Measurements from ENCODE around the gene MAPK12.

MAPK12 gene

GRCh38 chr22:50268655-50269113, 7.2 kb upstream of the MAPK12 start:
- DNase-seq (ENCODE audit: low read depth in 2 of 2): no peak

DNA sequence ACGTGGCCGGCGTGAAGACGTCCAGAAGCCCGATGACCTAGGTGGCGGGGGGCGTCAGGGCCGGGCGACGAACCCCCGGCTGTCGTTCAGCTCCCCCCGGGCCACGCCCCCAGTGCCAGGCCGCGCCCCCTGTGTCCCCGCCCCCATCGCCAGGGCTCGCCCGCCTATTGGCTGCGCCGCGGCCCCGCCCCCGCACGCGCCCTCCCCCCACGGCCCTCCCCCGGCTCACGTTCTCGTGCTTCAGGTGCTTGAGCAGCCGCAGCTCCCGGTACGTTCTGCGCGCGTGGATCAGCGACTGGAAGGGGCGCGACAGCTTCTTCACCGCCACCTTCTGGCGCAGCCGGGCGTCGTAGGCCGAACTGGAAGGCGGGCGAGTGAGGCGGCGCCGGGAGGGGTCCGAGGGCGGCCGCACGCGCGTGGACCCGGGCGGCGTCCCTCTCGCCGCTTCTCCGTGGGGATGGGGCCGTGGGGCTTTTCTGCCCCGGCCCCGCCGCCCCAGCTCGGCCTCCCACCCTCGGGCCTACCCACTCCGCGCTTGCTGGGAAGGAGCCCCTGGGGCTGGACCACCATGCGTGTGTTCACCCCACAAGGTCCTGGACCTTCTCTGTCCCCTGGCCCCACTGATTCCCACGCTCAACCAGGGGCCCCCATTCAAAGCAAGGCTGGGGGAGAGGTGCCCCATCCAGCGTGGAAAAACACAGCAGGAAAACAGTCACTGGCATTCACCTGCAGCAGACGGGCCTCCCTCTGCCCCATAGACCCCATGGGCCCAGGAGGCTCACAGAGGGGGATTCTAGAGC, 6.3 kb upstream of the MAPK12 start:
- no peak for DNase-seq (ENCODE audit: low read depth in 2 of 2)

DNA sequence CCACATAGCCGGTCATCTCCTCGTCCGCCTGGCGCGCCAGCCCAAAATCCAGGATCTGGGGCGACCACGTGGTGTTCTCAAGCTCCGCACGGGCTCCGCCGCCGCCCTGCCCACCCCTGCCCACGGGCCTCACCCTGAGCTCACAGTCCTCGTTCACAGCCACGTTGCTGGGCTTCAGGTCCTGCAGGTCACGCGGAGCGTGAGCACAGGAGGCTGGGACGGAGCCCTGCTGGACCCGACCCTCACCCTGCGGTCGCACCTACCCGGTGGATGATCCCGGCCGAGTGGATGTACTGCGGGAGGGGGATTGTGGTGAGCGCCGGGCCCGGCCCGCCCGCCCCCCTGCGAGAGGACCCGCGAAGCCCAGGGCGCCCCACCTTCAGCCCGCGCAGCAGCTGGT, 5.5 kb upstream of the MAPK12 start:
- no peak for DNase-seq (ENCODE audit: low read depth in 2 of 2)

DNA sequence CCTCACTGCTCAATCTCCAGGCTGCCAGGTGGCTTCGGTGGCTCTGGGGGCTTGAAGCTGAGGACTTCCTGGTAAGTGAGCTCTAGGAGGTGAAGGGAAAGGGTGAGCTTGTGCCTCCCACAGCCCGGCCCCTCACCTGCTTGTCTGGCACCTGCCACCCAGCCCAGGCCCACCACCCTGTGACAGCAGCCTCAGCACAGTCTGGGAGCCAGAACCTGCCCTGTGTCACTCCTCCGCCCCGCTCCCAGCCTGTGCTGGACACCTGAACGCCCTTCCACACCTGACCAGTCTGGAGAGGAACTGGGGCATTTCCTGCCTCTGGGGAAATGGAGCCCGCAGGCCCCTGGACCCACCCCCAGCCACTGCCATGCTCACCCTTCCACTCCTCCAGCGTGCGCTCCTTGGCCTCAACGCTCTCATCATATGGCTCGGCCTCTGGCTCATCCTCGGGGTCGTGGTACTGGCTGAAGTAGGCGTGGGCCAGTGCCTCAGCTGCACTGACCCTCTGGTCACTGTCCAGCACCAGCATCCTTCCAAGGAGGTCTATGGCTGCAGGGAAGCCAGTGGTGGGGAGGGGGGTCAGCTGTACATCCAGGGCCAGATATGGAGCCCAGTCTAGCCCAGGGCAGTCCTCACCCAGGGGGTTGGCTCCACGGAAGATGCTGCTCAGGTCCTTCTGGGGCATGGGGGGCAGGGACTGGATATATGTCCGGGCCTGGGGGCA, 3.6 kb upstream of the MAPK12 start:
- no peak for DNase-seq (ENCODE audit: low read depth in 2 of 2)

- no peak for DNase-seq (ENCODE audit: low read depth in 2 of 2)
These were observed 2.7 kb upstream of the MAPK12 start for GRCh38 chr22:50264104-50264745.

- DNase-seq (ENCODE audit: low read depth in 2 of 2): no peak
These were observed 1.6 kb upstream of the MAPK12 start for GRCh38 chr22:50262973-50263617.

GRCh38 chr22:50262460-50262911, 1.0 kb upstream of the MAPK12 start:
- DNase-seq (ENCODE audit: low read depth in 2 of 2): no peak

GRCh38 chr22:50260801-50261614, 475 bp downstream of the MAPK12 start:
- DNase-seq (ENCODE audit: low read depth in 2 of 2): no peak

DNA sequence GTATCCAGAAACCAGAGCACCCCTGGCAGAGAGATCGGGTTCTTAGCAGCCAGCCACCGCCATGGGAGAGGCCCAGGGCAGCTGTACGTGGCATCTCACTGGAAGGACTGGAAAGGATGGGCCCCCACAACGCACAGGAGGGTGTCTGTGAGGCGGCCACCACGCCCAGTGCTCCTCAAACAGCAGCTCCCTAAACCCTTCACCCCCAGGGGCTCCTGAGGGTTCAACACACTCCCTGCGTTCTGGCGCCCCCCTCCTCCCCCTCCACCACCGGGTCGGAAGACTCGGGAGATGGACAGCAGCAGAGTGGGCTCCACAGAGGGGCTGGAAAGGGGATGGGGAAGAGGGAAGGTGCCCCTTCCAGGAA, 1.1 kb downstream of the MAPK12 start:
- DNase-seq (ENCODE audit: low read depth in 2 of 2): no peak

- no peak for DNase-seq (ENCODE audit: low read depth in 2 of 2)
These were observed 2.2 kb downstream of the MAPK12 start for GRCh38 chr22:50259302-50259701.

DNA sequence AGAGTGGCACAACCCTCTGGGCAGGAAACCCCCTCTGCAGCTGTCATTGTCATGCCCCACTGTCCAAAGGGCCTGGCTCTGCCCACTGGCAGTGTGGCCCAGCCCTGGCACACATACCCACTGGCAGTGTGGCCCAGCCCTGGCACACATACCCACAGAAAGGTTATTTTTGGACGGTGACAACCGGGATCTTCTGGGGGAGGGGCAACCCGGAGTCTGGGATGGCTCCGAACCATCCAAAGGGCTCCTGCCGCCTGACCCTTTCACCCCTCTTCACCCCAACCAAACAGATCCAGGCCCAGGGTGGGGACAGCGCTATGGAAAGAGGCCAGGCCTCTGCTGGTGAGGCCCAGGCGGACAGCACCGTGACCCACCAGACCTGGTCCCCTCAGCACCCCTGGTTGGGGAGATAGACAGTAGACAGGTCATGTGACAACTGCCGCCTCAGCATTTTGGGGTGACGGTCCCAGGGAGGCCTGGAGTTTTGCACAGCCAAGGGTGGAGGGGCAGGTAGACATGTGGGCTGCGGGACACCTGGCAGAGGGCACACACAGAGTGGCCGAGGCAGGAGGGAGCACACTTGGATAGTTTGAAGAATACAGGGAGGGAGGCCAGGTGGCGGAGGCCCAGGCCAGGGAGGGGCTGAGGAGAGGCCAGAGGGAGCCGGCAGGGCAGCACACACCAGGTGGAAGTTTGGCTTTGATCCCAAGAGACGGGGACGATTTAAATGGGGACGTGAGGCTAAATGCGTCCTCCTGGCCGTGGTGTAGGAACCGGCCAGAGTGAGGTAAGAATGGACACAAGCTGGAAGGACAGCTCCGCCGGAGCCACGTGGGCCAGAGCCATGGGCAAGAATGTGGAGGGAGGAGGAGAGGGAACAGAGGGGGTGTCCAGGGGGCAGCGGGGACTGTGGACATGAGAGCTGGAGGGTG, 2.9 kb downstream of the MAPK12 start:
- no peak for DNase-seq (ENCODE audit: low read depth in 2 of 2)

DNA sequence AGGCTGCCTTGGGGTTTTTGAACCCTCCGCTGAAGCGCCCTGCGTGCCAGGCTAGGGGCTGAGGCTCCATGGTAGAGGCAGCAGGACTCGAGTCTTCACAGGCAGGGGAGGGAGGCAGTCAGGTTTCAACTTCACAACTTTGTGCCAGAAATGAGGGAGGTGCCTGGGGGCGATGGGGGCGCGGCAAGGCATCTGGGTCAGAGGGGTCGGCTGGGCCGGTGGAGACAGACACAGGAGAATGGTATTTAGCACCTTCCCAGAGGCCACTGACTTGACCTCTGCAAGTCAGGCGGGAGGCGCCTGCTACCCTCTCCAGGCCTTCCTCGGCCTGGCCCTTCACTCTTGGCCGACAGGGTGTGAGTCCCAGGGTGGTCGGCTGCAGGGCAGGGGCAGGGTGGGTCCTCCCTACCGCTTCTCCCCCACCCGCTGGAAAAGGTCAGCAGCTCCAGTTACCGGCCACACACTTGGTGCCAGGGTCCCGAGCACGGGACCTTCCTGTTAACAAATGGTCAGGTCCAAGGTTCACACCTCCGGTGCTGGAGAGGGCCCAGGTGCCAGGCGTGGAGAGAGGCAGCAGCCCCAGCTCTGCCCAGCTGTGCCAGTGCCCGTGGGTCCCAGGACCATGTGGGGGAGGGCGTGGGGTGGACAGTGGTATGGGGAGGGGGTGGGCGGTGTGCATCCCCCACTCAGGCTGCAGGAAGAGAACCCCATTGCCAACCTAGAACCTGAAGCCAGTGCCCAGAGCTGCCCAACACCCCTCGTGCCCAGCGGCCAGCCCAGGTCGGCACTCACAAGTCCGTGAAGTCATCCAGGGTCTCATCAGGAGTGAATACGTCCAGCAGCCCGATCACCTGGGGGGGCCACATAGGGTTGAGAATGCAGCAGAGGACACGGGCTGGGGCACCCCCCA, 3.8 kb downstream of the MAPK12 start:
- no peak for DNase-seq (ENCODE audit: low read depth in 2 of 2)

DNA sequence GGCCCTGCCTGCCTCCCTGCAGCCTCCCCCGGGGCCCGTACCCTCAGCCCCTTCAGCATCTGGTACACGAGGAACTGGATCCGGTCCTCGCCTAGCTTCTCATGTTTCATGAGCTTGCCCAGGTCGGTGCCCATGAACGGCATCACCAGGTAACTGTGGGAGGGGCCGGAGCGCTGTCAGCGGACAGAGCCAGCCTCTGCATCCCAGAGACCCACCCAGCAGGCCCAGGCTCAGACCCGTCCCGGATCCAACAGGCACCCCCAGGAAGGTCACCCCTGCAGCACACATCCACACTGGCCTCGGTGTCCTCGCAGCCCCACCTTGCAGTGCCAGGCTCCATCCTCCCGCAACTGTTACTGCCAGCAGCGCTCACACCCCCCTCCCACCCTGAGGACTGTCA, 4.4 kb downstream of the MAPK12 start:
- DNase-seq (ENCODE audit: low read depth in 2 of 2): no peak

- DNase-seq (ENCODE audit: low read depth in 2 of 2): no peak
These were observed 5.1 kb downstream of the MAPK12 start for GRCh38 chr22:50256258-50256862.

- no peak for DNase-seq (ENCODE audit: low read depth in 2 of 2)
These were observed 5.9 kb downstream of the MAPK12 start for GRCh38 chr22:50255607-50256006.

- no peak for DNase-seq (ENCODE audit: low read depth in 2 of 2)
These were observed 6.4 kb downstream of the MAPK12 start for GRCh38 chr22:50255099-50255498.

DNA sequence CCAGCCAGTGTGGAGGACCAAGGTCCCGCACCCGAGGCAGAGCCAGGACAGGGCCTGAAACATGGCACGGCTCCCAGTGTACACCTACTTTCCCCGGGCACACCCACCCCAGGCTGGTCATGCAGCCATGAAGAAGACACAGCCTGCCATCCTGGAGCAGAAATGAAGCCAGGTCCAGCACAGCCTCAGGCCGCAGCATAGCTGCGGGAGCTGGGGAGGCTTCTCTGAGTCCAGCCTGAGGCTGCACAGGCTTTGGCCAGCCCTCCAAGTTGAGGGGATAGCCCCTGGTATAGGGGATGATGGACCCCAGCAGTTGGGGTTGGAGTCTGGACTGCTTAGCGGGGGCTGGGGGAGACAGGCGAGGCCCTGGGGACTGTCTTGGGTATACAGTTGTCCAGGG, 7.5 kb downstream of the MAPK12 start:
- no peak for DNase-seq (ENCODE audit: low read depth in 2 of 2)

DNA sequence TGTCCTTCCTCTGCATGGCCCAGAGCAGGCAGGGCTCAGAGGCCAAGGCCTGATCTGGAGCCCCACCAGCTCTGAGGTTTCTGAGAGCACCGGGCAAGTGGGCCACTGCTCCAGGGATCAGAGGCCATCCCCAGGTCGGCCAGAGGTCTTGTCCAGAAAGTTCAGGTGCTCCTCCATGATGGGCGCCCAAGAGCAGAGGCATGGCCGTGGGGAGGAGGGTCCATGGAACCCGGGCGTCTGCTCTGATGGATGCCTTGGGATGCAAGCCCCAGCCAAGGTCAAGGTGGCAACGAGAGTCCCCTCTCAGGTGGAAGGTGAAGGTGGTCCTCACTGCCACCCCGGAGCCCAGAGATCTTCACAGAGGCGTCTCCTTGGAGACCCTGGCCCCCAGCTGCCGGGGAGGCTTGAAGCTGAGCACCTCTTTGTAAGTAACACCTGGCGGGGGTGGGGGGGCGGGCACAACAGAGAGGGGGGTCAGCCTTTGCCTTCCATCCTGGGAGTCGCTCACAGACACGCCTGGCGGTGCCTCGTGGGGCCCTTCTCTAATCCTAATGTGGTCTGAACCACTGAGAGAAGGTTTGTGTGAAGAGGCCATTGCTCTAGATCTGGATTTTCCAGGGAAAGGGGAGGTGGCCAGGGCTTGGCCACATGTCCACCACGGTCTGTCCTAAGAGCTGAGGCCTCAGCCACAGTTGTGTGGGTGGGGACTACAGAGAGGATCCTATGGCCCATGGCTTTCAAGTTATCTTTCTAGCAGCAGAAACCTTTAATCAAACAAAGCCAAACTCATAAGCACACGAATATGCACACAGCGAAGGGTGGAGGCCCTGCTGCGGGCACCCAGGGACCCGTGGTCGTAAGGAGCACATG, 8.2 kb downstream of the MAPK12 start:
- DNase-seq (ENCODE audit: low read depth in 2 of 2): no peak
